GM12878 (cell line): ENCODE data around the gene MAP3K5. TPM values are rescaled to one million over a fixed set of nuclear protein-coding genes. Genes with fewer than 3 reads are reported as not detected.

Experiments
- CHD2 ChIP-seq: IDR thresholded peaks from 2 replicates; pipeline ENCODE4 v1.6.1; 2011; ENCODE audit warnings: low read depth, low read length, improper control_type of control experiment, borderline replicate concordance
- HDGF ChIP-seq: fragments of 450-650 bp; IDR thresholded peaks from 2 replicates; pipeline ENCODE4 v1.6.1; 2016; ENCODE audit warnings: antibody characterized with exemption
- NBN ChIP-seq: fragments of 450-650 bp; IDR thresholded peaks from 2 replicates; pipeline ENCODE4 v1.6.1; 2016
- RBBP5 ChIP-seq: fragments of 200-600 bp; sonication (generic); conservative IDR thresholded peaks from 2 replicates; pipeline ENCODE4 v1.6.1; 2016
- SMARCA5 ChIP-seq: fragments of 450-650 bp; IDR thresholded peaks from 2 replicates; pipeline ENCODE4 v1.6.1; 2017; ENCODE audit warnings: mild to moderate bottlenecking
- STAT1 ChIP-seq: fragments of 450-650 bp; conservative IDR thresholded peaks from 2 replicates; pipeline ENCODE4 v1.6.1; 2014; ENCODE audit warnings: antibody characterized with exemption, mild to moderate bottlenecking
- polyA plus RNA-seq, 11 experiments: library from polyadenylated mRNA; depleted of rRNA in 4 of 11; unstranded in 6 of 11; stranded (reverse) in 5 of 11; fragments of >200 nt; fragmentation: Nextera tagmentation in 4 of 11; fragmentation: Illumina TruSeq in 1 of 11; extraction: Ambion mirVana in 4 of 11; extraction: Trizol in 1 of 11; gene quantifications; 1 replicate in 1 of 11; 2 replicates in 10 of 11; pipeline versions ENCODE4 v1.2.1 to v1.2.3, GENCODE V29; 2011 to 2016; ENCODE audit warnings: inconsistent platforms in 2 of 11, missing spikeins in 2 of 11, low read depth in 1 of 11
- total RNA-seq, 4 experiments: library from RNA; depleted of rRNA in 3 of 4; stranded (reverse); fragments of >200 nt in 3 of 4; fragmentation: Illumina TruSeq in 1 of 4; extraction: Trizol in 1 of 4; gene quantifications; 2 replicates each; pipeline versions ENCODE4 v1.2.1 to v1.2.3, GENCODE V29; 2013 to 2021
- TF ChIP-seq, protein P1 (sequence below): fragments of 450-650 bp; IDR thresholded peaks from 2 replicates; pipeline ENCODE4 v1.6.1; 2017; ENCODE audit warnings: low read depth, mild to moderate bottlenecking, moderate library complexity
- TF ChIP-seq, protein P2 (sequence below): IDR thresholded peaks from 2 replicates; pipeline ENCODE4 v1.6.1; 2011; ENCODE audit warnings: low read depth, low read length, improper control_type of control experiment, borderline replicate concordance
- TF ChIP-seq, protein P3 (sequence below): IDR thresholded peaks from 2 replicates; pipeline ENCODE4 v1.6.1; 2012; ENCODE audit warnings: improper control_type of control experiment, low read depth, low read length; ENCODE audit not compliant: insufficient replicate concordance
- TF ChIP-seq, protein P4 (sequence below): fragments of 450-650 bp; IDR thresholded peaks from 2 replicates; pipeline ENCODE4 v1.6.1; 2017; ENCODE audit warnings: antibody characterized with exemption, mild to moderate bottlenecking, moderate library complexity
- TF ChIP-seq, protein P5 (sequence below): IDR thresholded peaks from 2 replicates; pipeline ENCODE4 v1.6.1; 2012; ENCODE audit warnings: mild to moderate bottlenecking, low read depth, low read length
- TF ChIP-seq, protein P6 (sequence below): IDR thresholded peaks from 2 replicates; pipeline ENCODE4 v1.6.1; 2011; ENCODE audit warnings: mild to moderate bottlenecking, low read depth, low read length, moderate library complexity; ENCODE audit not compliant: insufficient replicate concordance

Gene MAP3K5
- total and polyA plus RNA-seq, 10 of the 15 experiments (the other 5 are each of a cell fraction or from before 2014, with no cell fraction given): 5.4 to 34.3 (median 26.4) TPM

DNA sequence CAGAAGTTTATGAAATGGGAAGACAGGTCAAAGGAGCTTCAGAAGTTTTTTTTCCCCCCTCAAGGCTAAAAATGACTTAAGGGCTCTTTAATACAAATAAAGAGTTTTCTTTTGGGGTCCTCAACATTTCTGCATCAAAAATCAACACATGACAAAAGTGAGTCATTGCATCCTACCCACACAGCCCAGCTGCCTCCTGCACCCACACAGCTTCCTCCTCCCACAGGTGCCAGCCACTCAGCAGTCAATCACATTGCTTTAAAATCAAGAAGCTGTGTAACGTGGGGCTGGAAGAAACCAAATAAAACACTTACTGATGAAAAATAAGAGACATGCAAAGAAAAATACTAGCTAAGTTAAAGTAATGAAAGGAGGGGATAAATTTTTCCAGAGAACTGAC lies 68.5 kb downstream of the MAP3K5 start (continued):
- TF ChIP-seq, protein P1, sequence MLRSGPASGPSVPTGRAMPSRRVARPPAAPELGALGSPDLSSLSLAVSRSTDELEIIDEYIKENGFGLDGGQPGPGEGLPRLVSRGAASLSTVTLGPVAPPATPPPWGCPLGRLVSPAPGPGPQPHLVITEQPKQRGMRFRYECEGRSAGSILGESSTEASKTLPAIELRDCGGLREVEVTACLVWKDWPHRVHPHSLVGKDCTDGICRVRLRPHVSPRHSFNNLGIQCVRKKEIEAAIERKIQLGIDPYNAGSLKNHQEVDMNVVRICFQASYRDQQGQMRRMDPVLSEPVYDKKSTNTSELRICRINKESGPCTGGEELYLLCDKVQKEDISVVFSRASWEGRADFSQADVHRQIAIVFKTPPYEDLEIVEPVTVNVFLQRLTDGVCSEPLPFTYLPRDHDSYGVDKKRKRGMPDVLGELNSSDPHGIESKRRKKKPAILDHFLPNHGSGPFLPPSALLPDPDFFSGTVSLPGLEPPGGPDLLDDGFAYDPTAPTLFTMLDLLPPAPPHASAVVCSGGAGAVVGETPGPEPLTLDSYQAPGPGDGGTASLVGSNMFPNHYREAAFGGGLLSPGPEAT: no peak
- TF ChIP-seq, protein P2, sequence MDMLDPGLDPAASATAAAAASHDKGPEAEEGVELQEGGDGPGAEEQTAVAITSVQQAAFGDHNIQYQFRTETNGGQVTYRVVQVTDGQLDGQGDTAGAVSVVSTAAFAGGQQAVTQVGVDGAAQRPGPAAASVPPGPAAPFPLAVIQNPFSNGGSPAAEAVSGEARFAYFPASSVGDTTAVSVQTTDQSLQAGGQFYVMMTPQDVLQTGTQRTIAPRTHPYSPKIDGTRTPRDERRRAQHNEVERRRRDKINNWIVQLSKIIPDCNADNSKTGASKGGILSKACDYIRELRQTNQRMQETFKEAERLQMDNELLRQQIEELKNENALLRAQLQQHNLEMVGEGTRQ: no peak
- TF ChIP-seq STAT1: no peak
- TF ChIP-seq, protein P3, sequence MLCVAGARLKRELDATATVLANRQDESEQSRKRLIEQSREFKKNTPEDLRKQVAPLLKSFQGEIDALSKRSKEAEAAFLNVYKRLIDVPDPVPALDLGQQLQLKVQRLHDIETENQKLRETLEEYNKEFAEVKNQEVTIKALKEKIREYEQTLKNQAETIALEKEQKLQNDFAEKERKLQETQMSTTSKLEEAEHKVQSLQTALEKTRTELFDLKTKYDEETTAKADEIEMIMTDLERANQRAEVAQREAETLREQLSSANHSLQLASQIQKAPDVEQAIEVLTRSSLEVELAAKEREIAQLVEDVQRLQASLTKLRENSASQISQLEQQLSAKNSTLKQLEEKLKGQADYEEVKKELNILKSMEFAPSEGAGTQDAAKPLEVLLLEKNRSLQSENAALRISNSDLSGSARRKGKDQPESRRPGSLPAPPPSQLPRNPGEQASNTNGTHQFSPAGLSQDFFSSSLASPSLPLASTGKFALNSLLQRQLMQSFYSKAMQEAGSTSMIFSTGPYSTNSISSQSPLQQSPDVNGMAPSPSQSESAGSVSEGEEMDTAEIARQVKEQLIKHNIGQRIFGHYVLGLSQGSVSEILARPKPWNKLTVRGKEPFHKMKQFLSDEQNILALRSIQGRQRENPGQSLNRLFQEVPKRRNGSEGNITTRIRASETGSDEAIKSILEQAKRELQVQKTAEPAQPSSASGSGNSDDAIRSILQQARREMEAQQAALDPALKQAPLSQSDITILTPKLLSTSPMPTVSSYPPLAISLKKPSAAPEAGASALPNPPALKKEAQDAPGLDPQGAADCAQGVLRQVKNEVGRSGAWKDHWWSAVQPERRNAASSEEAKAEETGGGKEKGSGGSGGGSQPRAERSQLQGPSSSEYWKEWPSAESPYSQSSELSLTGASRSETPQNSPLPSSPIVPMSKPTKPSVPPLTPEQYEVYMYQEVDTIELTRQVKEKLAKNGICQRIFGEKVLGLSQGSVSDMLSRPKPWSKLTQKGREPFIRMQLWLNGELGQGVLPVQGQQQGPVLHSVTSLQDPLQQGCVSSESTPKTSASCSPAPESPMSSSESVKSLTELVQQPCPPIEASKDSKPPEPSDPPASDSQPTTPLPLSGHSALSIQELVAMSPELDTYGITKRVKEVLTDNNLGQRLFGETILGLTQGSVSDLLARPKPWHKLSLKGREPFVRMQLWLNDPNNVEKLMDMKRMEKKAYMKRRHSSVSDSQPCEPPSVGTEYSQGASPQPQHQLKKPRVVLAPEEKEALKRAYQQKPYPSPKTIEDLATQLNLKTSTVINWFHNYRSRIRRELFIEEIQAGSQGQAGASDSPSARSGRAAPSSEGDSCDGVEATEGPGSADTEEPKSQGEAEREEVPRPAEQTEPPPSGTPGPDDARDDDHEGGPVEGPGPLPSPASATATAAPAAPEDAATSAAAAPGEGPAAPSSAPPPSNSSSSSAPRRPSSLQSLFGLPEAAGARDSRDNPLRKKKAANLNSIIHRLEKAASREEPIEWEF: no peak
- no peak for TF ChIP-seq HDGF
- TF ChIP-seq, protein P4, sequence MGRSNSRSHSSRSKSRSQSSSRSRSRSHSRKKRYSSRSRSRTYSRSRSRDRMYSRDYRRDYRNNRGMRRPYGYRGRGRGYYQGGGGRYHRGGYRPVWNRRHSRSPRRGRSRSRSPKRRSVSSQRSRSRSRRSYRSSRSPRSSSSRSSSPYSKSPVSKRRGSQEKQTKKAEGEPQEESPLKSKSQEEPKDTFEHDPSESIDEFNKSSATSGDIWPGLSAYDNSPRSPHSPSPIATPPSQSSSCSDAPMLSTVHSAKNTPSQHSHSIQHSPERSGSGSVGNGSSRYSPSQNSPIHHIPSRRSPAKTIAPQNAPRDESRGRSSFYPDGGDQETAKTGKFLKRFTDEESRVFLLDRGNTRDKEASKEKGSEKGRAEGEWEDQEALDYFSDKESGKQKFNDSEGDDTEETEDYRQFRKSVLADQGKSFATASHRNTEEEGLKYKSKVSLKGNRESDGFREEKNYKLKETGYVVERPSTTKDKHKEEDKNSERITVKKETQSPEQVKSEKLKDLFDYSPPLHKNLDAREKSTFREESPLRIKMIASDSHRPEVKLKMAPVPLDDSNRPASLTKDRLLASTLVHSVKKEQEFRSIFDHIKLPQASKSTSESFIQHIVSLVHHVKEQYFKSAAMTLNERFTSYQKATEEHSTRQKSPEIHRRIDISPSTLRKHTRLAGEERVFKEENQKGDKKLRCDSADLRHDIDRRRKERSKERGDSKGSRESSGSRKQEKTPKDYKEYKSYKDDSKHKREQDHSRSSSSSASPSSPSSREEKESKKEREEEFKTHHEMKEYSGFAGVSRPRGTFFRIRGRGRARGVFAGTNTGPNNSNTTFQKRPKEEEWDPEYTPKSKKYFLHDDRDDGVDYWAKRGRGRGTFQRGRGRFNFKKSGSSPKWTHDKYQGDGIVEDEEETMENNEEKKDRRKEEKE: no peak
- no peak for TF ChIP-seq RBBP5
- TF ChIP-seq SMARCA5: no peak
- no peak for TF ChIP-seq CHD2
- TF ChIP-seq, protein P5, sequence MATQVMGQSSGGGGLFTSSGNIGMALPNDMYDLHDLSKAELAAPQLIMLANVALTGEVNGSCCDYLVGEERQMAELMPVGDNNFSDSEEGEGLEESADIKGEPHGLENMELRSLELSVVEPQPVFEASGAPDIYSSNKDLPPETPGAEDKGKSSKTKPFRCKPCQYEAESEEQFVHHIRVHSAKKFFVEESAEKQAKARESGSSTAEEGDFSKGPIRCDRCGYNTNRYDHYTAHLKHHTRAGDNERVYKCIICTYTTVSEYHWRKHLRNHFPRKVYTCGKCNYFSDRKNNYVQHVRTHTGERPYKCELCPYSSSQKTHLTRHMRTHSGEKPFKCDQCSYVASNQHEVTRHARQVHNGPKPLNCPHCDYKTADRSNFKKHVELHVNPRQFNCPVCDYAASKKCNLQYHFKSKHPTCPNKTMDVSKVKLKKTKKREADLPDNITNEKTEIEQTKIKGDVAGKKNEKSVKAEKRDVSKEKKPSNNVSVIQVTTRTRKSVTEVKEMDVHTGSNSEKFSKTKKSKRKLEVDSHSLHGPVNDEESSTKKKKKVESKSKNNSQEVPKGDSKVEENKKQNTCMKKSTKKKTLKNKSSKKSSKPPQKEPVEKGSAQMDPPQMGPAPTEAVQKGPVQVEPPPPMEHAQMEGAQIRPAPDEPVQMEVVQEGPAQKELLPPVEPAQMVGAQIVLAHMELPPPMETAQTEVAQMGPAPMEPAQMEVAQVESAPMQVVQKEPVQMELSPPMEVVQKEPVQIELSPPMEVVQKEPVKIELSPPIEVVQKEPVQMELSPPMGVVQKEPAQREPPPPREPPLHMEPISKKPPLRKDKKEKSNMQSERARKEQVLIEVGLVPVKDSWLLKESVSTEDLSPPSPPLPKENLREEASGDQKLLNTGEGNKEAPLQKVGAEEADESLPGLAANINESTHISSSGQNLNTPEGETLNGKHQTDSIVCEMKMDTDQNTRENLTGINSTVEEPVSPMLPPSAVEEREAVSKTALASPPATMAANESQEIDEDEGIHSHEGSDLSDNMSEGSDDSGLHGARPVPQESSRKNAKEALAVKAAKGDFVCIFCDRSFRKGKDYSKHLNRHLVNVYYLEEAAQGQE: no peak
- TF ChIP-seq, protein P6, sequence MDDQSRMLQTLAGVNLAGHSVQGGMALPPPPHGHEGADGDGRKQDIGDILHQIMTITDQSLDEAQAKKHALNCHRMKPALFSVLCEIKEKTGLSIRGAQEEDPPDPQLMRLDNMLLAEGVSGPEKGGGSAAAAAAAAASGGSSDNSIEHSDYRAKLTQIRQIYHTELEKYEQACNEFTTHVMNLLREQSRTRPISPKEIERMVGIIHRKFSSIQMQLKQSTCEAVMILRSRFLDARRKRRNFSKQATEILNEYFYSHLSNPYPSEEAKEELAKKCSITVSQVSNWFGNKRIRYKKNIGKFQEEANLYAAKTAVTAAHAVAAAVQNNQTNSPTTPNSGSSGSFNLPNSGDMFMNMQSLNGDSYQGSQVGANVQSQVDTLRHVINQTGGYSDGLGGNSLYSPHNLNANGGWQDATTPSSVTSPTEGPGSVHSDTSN: peak; percentile 81
- TF ChIP-seq NBN: no peak
